HG03442 (cell line): ENCODE measurements around the gene LITAF.
A peak's percentile ranks its signal among the peaks of the same experiment; 100 is the strongest.
"Not testable (repeated sequence)": the region's sequence is repeated elsewhere in the genome, so short reads cannot be mapped to it uniquely, and the experiment has no call there.

ENCODE experiments used
- ATAC-seq: cut with Tn5 transposase; IDR thresholded peaks from one replicate; pipeline ENCODE4 v1.9.1; 2021; ENCODE audit warnings: mild to moderate bottlenecking, moderate library complexity; ENCODE audit not compliant: unreplicated experiment

LITAF gene

DNA sequence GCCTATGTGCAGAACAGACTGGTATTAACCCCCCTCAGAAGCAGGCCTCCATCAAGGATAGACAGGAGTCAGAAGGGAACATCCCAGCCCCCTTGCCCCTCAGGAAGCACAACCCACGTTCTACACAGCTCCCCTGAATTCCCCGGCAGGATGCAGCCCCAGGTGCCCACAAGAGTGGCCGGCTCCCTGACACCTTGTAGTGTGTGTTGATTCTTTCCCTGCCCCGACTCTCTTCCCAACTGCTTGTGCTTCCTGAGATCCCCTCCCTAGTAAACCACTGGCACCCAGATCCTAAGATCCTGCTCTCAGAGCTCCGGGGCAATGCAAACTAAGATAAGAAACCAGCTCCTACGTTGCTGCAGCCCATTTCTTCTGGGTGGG lies 34.8 kb upstream of the LITAF start:
- ATAC-seq = no peak

DNA sequence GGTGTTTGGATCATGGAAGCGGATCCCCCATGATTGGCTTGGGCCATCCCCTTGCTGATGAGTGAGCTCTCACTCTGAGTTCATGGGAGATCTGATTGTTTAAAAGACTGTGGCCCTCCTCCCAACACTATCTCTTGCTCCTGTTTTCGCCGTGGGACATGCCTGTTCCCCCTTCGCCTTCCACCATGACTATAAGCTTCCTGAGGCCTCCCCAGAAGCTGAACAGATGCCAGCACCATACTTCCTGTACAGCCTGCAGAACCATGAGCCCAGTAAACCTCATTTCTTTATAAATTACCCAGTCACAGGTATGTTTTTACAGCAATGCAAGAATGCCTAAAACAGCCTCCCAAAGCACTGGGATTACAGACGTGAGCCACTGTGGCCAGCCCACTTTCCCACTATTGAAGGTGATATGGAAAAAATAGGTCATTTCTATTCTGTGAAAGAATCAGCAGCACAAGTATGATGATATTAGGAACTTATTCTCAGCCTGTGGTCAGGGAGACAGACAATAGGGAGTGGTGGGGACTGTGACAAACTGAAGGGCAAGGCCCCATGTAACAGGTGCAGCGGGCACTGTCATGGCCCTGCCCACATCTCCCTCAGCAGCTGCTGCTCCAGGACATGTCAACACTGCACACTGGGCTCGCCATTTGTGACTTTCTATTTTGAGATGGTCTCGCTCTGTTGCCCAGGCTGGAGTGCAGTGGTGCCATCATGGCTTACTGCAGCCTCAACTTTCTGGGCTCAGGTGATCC lies 33.7 kb upstream of the LITAF start:
- no peak for ATAC-seq

DNA sequence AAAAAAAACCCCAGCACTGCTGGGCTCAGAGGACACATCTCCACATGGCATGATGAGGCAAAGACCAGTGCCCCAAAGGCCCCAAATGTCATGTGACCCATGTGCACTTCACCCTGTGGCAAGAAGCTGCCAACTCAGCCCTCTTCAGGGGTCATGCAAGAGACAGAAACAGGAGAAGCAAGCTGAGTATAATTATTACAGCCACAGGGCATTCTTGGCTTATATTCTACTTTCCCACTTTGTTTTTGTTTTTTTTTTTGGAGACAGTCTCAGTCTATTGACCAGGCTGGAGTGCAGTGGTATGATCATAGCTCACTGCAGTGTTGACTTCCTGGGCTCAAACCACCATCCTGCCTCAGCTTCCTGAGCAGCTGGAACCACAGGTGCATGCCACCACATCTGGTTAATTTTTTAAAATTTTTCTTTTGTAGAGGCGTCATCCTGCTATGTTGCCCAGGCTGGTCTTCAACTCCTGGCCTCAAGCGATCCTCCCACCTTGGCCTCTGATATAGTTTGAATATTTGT lies 32.7 kb upstream of the LITAF start:
- no peak for ATAC-seq

DNA sequence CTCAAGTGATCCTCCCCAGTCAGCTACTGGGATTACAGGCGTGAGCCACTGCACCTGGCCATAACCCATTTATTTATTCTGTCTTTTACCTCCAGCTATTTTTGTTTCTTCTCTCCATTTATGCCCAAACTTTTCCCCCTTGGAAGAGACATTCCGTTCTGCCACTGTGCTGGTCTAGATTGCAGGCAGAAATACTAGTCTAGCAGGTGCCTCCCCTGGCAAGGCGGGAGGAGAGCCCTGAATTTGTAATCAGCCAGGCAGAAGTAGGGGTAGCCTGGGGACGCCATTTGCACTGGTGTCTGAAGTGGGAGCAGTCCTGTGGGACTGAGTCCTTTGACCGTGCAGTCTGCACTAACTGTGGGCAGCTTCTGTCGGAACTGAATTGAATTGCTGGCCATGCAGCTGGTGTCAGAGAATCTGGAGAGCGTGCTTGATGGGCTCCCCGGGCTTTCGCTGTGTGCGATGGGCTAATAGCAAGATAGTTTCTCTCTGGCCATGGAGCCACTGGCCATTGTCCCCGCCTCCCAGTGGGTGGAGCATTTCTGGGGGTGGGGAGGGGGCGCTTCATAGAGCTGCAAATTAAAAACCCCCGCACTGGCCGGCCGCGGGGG lies 31.5 kb upstream of the LITAF start:
- no peak for ATAC-seq

DNA sequence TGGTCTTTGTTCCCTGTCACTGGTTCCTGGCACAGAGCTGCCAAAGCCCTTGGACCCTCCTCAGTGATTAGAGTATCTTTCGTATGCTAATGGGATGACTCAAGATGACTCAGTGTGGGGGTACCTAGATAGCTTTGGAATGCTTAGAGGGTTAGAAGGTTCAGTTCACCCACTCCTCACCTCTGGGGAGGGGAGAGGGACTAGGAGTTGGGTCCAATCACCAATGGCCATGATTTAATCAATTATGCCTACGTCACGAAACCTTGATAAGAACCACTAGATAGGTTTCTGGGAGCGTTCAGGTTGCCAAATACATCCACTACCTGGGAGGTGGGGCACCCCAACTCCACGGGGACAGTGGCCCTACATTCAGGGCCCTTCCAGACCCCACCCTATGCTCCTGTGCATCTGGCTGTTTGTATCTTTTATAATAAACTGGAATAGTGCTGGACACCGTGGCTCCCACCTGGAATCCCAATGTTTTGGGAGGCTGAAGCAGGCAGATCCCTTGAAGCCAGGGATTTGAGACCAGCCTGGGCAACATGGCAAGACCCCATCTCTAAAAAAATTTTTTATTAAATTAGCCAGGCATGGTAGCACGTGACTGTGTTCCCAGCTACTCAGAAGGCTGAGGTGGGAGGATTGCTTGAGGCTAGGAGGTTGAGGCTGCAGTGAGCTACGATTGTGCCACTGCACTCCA lies 29.2 kb upstream of the LITAF start:
- ATAC-seq = no peak

DNA sequence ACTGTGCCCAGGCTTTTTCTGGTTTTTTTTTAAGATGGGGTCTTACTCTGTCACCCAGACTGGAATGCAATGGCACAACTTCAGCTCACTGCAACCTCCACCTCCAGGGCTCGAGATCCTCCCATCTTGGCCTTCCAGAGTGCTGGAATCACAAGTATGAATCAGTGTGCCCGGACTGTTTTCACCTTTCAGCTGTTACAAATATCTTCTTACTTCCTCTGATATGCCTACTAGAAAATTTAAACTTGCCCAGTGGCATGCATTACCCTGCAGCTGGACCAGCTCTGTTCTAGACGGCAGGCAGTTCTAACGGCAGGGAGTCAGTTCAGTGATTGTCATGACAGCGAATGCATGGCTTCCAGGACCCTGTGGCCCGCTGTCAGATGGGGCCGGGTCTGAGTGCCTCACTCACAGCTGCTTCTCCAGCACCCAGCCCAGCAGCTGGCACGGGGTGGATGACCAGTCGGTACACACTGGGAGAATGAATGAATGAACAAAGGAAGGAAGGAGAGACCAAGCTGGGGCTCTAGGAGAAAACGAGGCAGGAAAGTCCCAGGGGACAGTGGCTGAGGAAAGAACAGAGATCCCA lies 28.0 kb upstream of the LITAF start:
- ATAC-seq = no peak

DNA sequence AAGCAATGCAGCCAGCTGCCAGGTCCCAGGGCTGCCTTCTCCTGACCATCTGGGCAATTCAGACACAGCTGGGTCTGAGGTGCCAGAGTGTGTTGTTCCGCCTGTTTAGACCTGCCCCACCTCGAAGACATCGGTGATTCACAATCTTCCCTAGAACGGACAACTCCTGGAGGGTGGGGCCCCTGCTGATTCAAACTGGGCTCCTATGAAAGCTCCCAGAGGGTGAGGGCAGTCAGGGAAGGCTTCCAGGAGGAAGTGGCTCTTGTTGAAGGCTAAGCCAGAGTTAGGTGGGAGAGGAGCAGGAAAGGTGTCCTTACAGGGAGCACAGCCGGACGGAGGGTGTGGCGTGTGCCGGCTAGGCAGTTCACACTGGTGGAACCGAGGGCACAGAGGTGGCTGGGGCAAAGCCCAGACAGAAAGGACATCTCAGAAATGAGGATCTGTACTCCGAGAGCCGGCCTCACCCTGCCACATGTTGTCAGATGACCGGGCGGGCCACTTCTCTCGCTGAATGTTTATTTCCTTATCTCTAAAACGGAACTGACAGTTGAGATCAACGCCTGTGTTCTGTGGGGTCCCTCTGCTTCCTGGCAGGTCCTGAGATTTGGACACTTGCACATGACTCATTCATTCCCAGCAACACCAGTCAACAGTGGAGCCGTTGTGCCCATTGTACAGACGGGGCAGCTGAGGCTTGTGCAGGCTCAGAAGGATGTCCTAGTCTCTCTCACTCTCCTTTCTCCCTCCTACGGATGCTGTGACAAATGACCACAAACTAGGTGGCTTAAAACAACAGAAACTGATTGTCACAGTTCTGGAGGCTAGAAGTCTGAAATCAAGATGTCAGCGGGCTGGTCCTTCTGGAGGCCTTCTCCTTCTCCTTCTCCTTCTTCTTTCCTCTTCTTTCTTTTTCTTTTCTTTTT lies 26.9 kb upstream of the LITAF start:
- ATAC-seq = peak; percentile 46

DNA sequence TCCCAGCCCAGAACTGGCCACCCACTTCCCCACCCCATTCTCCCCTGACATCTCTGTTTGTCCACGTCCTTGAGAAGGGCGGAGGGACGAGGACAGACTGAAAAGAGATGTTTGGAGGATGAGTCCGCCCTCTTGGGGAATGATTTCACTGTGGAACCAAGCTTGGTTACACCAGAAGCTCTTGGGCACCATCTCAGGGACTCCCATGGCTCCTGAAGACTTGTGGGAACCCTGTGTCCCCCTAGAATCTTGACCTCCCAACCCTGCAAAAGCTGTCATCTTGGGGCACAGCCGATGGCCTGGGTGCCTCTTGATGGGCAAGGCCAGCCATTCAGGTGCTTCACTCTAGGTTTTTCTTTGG lies 25.9 kb upstream of the LITAF start:
- ATAC-seq = no peak

DNA sequence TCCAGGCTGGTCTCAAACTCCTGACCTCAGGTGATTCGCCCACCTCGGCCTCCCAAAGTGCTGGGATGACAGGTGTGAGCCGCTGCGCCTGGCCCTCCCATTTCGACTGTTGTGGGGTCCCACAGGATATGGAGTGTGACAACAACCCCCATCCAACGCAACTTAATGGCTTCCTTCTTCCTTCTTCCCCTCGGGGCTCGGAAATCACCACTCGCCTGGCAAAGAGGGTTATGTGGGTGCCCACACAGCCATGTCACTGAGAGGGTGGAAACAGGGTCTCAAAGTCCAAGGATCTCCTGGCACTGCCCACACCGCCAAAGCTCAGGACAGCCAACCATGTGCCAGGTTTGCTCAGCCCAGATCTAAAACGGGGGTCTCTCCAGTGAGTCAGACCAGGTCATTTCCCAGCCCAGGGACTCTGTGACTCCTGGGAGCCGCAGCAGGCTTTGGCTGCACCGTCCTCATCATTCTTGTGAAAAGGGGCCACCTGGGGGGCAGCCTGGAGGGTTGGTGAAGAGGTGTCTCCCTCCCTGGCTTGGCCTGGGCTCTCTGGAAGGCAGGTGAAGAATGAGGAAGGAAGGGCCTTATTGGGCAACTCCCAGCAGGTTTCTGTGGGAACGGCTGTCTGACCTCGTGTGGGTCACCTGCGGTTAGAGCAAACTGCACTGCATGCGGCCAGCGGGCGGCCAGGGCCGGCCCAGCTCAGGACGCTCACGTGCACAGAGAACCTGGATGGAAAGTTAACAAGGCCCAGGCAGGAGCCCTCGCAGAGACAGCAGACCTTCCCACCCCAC lies 25.3 kb upstream of the LITAF start:
- ATAC-seq = no peak

DNA sequence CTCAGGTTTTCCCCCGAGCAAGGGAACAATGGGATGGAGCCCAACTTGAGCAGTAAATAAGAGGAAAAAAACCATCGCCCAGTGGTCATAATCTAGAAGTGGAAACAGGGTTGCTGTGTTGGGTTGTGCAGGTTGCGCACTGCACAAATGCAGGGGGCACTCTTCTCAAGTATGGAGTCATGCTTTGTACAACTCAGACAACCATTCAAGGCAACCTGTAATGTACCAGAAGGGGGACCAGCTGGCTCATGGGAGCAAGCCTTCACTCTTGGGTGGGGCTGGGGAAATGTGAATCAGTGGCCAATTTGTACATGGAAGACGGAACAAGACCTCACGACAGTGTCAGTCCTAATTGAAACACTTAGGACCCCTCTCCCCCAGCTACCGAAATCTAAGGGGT lies 23.9 kb upstream of the LITAF start:
- no peak for ATAC-seq

DNA sequence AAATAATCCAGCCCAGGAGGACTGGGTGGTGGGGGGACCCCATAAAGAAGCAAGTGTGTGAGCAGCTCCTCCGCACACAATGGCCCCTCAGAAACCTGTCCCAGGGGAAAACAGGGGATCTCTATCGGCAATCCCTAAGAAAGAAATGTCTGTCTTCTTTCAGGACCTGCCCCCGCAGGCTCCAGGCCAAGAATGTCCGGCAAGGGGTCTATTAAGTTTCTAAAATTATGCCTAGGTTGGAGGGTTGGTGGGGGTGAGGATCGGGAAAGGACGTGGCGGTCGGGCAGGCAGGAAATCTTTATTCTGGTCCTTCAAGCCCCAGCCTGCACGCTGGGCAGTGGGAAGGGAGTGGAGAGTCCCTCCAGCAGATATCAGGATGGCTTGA lies 23.4 kb upstream of the LITAF start:
- ATAC-seq = no peak

DNA sequence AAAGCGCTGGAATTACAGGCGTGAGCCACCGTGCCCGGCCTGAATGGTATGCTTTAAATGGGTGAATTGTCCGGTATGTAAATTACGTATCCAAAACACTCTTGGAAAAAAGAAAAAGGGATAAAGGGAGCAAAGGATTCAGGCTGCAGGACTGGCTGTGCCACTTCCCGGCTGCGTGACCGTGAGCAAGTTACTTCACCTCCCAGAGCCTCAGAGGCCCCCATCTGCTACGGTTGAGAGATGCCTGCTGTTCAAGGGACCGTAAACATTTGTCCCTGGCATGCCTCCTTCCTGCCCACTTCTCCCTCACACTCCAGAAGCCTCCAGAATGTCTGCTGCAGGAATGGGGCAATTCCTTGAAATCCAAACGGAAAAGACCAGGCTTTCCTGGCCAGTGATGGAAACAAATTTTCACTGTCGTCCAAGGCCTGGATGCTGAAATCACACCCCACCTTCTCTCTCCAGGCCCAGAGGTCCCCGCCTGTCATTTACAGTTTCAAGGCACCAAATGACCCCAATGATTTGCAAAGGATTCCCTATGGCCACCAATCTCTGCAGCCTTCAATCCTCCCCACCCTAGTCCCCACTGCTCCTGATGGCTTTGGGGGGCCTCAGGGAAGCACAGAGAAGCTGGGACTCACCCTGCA lies 22.9 kb upstream of the LITAF start:
- ATAC-seq = no peak

DNA sequence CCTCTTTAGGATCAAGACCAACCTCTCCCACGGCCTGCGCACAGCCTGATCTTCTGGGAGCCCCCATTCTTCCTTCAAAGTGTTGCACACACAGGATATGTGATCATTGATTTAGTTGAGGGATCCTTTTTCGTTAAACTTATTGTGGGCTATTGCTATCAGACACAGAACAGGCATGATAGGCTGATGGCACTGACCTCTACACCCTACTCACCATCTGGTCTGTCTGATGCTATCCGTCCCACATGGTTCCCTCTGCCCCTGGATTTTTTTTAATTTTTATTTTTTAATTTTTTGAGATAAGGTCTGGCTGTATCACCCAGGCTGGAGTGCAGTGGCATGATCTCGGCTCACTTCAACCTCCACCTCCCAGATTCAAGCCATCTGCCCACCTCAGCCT lies 19.2 kb upstream of the LITAF start:
- ATAC-seq = no peak

DNA sequence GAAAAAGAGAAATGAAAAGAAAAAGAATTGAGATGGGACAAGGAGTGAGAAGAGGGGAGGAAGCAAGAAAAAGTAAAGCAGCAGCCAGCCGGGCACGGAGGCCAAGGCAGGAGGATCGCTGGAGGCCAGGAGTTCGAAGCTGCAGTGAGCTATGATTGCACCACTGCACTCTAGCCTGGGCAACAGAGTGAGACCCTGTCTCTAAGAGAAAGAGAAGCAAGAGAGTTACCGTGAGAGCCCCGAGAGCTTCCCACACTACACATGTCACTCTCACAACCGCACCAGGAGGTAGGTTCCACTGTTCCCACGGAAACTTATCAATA lies 18.8 kb upstream of the LITAF start:
- ATAC-seq = no peak

DNA sequence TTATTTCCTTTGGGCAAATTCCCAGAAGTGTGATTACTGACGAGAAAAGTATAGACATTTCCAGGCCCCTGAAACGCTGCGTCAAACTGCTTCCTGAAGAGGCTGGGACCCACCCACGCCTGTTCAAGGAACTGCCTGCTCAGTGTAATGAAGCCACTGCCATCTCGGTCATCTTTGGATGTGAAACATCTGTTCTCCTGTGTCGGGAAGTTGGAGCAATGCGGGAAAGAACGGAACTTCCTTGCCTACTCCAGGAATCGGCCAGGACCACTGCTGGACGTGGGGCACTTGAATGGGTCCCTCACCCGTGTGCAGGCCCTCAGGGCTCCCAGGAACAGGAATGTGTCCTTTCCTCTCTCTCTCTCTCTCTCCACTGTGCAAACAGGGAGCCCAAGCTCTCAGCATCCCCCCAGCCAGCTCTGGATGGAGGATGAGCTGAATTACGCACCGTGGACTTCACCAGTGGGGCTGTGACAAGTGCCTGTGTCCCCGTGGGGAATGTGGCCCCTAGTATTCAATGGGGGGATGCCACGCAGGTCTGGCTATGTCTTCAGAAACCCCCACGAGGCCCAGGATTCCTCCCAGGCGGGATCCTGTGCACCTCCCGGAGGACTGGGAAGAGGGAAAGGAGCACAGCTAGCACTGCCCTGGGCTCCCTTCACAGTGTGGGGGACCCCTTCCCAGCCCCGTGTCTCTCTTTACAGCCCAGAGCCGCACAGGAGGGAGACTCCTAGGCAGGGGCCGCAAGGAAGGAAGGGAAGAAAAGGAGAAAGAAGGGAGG lies 18.3 kb upstream of the LITAF start:
- ATAC-seq = no peak

DNA sequence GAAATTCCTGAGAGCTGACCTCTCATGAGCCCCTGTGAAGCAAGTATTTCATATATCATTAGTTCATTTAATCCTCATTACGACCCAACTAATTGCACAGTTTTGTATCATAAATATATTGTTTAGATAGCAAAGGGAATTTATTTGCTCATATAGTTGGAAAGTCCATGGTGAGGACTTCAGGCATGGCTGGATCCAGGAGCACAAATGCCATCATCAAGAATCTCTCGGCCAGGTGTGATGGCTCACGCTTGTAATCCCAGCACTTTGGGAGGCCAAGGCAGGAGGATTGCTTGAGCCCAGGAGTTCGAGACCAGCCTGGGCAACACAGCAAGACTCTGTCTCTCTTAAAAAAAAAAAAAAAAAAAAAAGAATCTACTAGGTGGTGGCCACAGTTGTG lies 17.6 kb upstream of the LITAF start:
- not testable (repeated sequence) for ATAC-seq

DNA sequence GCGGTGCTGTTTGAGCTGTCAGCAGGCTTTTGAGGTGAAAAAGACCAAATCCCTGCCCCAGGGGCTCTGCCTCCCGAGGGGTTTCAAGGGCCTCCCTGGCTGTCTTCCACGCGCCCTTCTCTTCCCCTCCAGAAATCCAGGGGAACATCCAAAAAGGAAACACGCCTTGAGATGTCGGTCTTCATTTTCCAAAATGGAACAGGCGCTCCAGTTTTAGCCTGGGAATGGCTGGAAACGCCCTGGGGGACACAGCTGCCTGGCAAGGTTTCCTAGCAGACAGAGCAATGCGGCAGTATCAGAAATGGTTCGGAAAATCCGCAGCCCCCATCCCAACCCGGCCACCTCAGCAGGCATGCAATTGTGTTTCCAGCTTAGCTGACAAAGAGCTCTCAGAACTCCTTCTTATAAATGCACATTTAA lies 16.6 kb upstream of the LITAF start:
- ATAC-seq = no peak

DNA sequence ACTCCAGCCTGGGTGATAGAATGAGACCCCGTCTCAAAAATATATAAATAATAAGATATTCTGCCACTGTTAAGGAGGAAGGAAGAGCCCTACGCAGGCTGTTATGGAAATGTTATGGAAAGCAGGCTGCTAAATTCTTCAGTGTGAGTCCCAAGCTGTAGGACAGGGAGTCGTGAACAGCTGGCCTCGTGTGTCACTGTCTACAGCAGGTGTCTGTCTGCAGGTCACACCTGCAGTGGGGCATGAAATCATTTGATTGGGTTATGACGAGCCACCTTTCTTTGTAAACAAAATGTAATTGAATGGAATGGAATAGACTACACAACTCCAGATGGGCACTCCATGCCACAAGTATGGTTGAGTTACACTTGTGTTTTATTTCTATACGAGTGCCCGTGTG lies 15.6 kb upstream of the LITAF start:
- ATAC-seq = no peak

DNA sequence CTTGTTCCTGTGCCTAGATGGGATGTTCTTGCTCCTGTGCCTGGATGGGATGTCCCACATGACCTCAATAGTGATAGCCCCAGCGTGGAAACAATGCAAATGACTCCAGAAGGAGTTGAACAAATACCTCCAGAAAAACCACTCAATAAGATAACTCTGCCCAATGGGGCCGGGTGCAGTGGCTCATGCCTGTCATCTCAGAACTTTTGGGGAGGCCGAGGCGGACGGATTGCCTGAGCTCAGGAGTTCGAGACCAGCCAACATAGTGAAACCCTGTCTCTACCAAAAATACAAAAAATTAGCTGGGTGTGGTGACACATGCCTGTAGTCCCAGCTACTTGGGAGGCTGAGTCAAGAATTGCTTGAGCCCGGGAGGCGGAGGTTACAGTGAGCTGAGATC lies 15.2 kb upstream of the LITAF start:
- no peak for ATAC-seq
